ENCODE results near the gene HOXA1.

HOXA1 gene

GRCh38 chr7:27095897-27096767 lies at the start of gene HOXA1:
Gene HOXA1, minus strand, starts transcription at chr7:27096000. Its CDS starts 88 bp downstream, at chr7:27095912.
- DNase-seq (ENCODE audit: low read depth in 2 of 3, low spot score in 2 of 3): peak; percentile 34 to 40 (median 39)

GRCh38 chr7:27145165-27145913 lies 49.5 kb upstream of the HOXA1 start:
- no peak for DNase-seq (ENCODE audit: low read depth in 2 of 3, low spot score in 2 of 3)

DNA sequence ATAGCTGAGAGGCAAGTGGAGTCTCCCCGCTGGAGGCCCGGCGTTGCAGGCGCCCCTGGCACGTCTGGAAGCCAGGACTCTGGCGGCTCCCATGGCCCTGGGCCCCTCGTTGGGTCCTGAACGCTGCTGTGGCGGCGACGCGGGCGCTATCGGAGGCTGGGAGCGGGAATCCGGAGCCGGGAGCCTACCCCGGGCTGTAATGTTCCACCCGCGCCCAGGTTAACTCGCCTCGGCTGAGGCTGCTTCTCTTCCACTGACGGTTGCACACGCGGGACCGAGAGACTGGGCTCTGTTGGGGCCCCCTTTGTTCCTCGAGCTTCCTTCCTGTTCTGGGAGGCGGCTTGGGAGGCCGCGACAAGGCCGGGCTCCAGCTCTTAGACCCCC lies 49.0 kb upstream of the HOXA1 start:
- no peak for DNase-seq (ENCODE audit: low read depth in 2 of 3, low spot score in 2 of 3)

DNA sequence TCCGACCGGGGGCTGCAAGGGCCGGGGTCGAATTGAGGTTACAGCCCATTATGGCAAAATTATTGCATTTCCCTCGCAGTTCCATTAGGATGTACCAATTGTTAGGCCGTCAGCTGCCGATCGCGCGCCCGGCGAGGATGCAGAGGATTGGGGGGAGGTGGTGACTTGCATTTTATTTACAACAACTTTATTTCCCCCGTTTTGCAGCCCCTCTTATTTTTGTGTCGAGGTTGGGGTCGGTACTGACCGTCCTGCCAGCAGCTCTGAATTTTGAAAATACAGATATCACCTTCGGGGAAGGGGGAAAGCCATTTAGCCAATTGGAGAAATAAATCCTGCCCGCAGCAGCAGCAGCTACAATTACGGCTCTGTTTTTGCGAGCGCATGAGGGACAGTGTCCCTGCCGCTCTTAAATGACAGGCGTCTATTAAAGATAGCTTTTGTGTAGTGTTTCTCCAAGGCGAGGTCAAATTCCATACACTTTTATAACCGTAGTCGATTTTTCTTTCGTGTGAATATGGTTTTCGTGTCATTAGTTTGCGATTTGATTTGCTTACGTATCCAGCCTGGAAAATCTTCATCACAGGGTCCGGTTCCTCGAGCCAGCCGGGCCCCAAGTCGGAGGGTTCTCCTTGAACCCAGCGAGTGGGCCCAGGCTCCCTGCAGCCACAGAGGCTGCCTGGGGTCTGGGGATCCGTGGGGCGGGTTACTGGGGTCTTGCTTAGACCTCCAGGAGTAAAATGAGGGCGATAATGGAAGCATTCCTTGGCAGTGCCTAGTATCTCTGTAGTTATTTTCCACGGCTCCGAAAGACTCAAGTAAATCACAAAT lies 48.4 kb upstream of the HOXA1 start:
- DNase-seq (ENCODE audit: low read depth in 2 of 3, low spot score in 2 of 3): no peak

DNA sequence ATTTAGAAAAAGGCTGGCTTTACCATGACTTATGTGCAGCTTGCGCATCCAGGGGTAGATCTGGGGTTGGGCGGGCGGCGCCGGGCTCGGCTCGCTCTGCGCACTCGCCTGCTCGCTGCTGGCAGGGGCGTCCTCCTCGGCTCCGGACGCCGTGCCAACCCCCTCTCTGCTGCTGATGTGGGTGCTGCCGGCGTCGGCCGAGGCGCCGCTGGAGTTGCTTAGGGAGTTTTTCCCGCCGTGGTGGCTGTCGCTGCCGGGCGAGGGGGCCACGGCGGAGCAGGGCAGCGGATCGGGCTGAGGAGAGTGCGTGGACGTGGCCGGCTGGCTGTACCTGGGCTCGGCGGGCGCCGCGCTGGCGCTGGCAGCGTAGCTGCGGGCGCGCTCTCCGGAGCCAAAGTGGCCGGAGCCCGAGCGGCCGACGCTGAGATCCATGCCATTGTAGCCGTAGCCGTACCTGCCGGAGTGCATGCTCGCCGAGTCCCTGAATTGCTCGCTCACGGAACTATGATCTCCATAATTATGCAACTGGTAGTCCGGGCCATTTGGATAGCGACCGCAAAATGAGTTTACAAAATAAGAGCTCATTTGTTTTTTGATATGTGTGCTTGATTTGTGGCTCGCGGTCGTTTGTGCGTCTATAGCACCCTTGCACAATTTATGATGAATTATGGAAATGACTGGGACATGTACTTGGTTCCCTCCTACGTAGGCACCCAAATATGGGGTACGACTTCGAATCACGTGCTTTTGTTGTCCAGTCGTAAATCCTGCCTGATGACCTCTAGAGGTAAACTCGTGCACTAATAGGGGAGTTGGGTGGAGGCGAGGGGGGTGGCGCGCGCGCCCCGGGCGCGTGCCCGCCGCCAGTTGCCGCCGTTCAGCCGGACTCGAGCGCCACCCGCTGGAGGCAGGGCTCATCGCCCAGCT lies 47.5 kb upstream of the HOXA1 start, which contains the start of gene HOXA5:
HOXA5 (minus strand) TSS at position 659 of the 927 bp plus-strand sequence; CDS start at position 585, 74 bp downstream.
- DNase-seq (ENCODE audit: low read depth in 2 of 3, low spot score in 2 of 3): no peak

GRCh38 chr7:27142580-27143022 lies 46.8 kb upstream of the HOXA1 start:
- DNase-seq (ENCODE audit: low read depth in 2 of 3, low spot score in 2 of 3): no peak

DNA sequence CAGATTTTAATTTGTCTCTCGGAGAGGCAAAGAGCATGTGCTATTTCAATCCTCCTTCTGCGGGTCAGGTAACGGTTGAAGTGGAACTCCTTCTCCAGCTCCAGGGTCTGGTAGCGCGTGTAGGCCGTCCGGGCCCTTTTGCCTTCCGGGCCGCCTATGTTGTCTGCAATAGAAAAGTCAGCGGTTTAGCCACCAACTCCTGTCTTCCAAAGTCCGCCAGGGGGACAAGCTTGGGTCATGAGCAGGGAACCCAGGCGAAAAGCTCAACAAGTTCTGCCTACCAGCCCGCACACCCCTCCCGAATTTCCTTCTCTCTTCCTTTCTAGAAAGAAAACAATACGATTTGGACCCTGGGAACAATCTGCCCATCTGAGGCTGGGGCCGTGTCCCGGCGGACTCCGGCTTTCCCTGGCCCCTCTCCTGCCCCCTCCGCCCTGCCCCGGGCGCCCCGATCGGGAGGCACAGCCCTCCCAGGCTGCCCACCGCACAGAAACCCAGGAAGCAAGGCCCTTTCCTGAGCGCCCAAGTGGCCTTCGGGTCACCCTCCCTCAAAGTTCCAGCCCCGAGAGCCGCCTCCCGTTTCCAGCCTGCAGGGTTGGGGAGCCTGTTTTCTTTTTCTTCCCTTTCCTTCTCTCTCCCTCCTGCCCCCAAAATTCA lies 46.3 kb upstream of the HOXA1 start:
- DNase-seq (ENCODE audit: low read depth in 2 of 3, low spot score in 2 of 3): no peak

DNA sequence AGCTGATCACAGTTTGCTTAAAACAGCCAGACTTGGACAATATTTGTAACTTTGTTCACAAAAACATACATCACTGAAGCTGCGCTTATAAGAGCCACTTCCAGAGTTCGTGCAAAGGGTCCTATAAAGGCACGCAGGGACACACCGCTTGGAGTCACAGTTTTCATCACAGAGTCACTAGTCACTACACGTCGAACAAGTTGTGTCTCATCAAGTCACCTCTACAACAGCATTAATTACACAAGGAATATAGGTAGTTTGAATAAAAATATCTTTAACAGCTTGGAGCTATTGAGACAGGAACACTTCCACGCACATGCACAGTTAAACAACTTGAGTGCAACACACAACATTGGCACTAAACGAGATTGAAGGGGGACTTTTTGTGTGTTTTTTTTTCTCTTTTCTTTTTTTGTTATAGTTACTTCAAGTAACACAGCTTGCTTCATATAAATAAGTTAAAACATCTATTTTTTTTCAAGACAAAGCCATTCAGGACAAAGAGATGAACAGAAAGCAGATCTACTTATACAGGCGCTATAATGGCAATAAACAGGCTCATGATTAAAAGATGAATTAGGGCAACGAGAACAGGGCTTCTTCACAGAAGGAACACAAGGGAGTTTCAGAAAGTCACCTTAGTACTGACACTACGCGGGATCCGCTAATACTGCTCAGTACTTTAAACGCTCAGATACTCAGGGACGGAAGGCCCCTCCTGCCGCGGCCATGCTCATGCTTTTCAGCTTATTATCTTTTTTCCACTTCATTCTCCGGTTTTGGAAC lies 45.5 kb upstream of the HOXA1 start:
- DNase-seq (ENCODE audit: low read depth in 2 of 3, low spot score in 2 of 3): no peak

GRCh38 chr7:27140126-27140857 lies 44.5 kb upstream of the HOXA1 start:
- no peak for DNase-seq (ENCODE audit: low read depth in 2 of 3, low spot score in 2 of 3)

- no peak for DNase-seq (ENCODE audit: low read depth in 2 of 3, low spot score in 2 of 3)
These were observed 43.7 kb upstream of the HOXA1 start for GRCh38 chr7:27139334-27140125.

DNA sequence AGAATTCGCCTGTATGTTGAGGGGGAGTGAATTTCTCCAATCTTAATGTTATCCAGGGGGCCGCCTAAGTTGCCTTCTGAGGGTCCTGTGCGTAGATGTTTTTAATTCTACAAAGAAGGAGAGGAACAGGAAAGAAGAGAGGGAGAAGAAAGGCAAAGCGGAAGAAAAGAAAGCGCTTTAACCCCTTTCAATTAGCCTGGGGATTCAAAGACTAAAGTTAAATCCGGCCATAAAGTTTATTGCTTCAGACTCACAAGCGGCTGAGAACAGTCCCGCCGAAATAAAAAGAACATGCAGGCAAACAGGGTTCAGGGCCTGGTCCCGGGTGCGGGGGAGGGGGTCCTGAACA lies 43.2 kb upstream of the HOXA1 start:
- DNase-seq (ENCODE audit: low read depth in 2 of 3, low spot score in 2 of 3): no peak

- DNase-seq (ENCODE audit: low read depth in 2 of 3, low spot score in 2 of 3): no peak
These were observed 42.7 kb upstream of the HOXA1 start for GRCh38 chr7:27138472-27138871.

GRCh38 chr7:27137640-27138315 lies 42.0 kb upstream of the HOXA1 start:
- DNase-seq (ENCODE audit: low read depth in 2 of 3, low spot score in 2 of 3): no peak

DNA sequence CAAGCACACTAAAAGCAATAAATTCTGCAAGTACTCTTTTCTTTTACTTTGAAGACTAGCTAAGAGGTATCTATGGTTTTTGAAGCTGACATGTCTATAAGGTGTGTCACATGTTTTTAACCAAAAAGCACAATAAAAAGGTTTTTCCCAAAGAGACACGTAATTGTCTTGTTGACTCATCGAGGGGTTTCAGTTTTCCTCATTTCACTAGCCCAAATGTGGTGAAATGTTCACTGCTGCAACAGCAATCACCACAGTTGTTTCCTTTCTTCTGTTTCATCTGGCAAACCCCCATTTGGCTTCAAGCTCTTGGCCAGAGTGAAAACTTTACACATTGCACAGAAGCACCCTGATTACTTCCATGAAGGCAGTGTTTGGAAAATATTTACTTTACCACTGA lies 38.6 kb upstream of the HOXA1 start:
- no peak for DNase-seq (ENCODE audit: low read depth in 2 of 3, low spot score in 2 of 3)

- DNase-seq (ENCODE audit: low read depth in 2 of 3, low spot score in 2 of 3): no peak
These were observed 37.8 kb upstream of the HOXA1 start for GRCh38 chr7:27133409-27134231.

- no peak for DNase-seq (ENCODE audit: low read depth in 2 of 3, low spot score in 2 of 3)
These were observed 37.2 kb upstream of the HOXA1 start for GRCh38 chr7:27132978-27133377.
